ENCODE data around the gene ZNF180. TPM values are rescaled to one million over a fixed set of nuclear protein-coding genes. Genes with fewer than 3 reads are reported as not detected.

Gene ZNF180
- total and polyA plus RNA-seq, 2 donors (not counting 1 experiment from before 2014, with no cell fraction given) = 4.4 to 16.1 TPM

DNA sequence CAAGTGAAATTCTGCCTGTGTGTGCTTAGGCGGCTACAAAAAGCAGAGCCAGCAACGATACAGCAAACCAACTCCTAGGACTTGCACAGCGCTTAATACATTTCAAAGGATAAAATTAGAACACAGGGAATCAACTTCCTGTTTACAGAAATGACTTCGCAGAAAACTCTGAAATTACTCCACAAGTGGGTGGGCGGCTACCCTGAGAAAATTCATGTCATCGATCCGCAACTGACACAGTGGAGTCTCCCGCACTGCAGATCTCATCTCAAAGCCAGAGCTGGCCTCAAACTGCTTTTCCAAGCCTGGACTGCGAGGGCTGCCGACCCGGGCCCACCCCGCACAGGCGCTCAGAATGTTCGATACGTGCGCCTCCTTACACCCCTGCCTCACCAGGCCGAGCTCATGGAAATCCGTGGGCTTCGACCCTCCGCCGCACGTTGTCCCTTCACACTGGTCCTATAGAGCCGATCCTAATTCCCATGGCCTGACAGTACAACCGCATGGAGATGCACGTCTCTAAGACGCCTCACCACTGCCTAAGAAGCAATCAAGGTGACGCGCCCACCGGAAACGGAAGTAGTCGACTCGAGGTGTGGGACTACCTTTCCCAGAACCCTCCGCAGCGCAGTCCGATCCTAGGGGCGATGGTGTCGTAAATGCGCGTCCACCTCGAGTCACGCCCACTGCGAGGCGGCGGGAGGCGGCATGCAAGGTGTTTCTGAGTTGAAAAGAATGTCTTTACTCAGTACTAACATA is 52.2 kb downstream of the ZNF180 start, which contains the start of gene ZNF229:
ZNF229 (minus strand) TSS at position 557 of the 759 bp plus-strand sequence. CDS start 5,625 bp downstream, outside the sequence.
- ATAC-seq (ENCODE audit: low read depth) (peak; percentile 99), DNase-seq (peak; percentile 88)
- 12% methylated on average over 35 of the region's 45 CpGs for WGBS (ENCODE audit: insufficient coverage)
- Mint-ChIP-seq H3K4me3 (peak within 1 kb of the TSS; percentile 94), H3K4me1 (peaks cover 15% of the 10 kb centered on the region), H3K9me3 (ENCODE audit: insufficient read depth) (peaks cover 37% of the 10 kb centered on the region), H3K27ac (peak within 1 kb of the TSS; percentile 71), H3K27me3 (peaks cover 19% of the 10 kb centered on the region)
- peak within 1 kb of the TSS; percentile 85 for H3K4me2 ChIP-seq (replicated peaks; ENCODE audit: low read depth, low read length, poor library complexity, severe bottlenecking)
- peak within 1 kb of the TSS; percentile 90 for H2AFZ ChIP-seq (ENCODE audit: insufficient read depth, low read depth, low read length, poor library complexity, severe bottlenecking)
- H3K27ac ChIP-seq (ENCODE audit: low read length in 2 of 2) = no peak within 1 kb of the TSS
- CTCF ChIA-PET = no interaction called here
- H3K36me3 ChIP-seq (replicated peaks in 1 of 2; ENCODE audit: control extremely low read depth in 1 of 2, control insufficient read depth in 1 of 2, extremely low read depth in 1 of 2, insufficient read depth in 2 of 2, low read length in 1 of 2) = peaks cover 0 to 8% of the 10 kb centered on the region in 2 experiments
- H3K79me2 ChIP-seq (ENCODE audit: control insufficient read depth, insufficient read depth, low read length) = peaks cover 3% of the 10 kb centered on the region
- H3K4me3 ChIP-seq (ENCODE audit: control extremely low read depth in 1 of 5, extremely low read depth in 1 of 5, insufficient read depth in 1 of 5, low read depth in 2 of 5, low read length in 4 of 5) = peak within 1 kb of the TSS; percentile 24 to 69 (median 68)
- peaks cover 2 to 63% (median 55%) of the 10 kb centered on the region in 3 donors for H3K9me3 ChIP-seq (ENCODE audit: control extremely low read depth in 1 of 3, control insufficient read depth in 2 of 3, insufficient read depth in 1 of 3, low read length in 2 of 3)
- peaks cover 8 to 9% of the 10 kb centered on the region in 2 donors for H3K4me1 ChIP-seq (ENCODE audit: control insufficient read depth in 2 of 2, insufficient read depth in 2 of 2, low read length in 2 of 2)
- no peaks in the 10 kb centered on the region for H4K20me1 ChIP-seq (ENCODE audit: control insufficient read depth, insufficient read depth, low read length, poor library complexity, severe bottlenecking)
- H3K9ac ChIP-seq (ENCODE audit: low read length) = peak within 1 kb of the TSS; percentile 74
- POLR2A ChIA-PET = no interaction called here
- peaks cover 0 to 13% (median 1%) of the 10 kb centered on the region in 4 experiments for H3K27me3 ChIP-seq (replicated peaks in 1 of 4; ENCODE audit: control extremely low read depth in 1 of 4, control insufficient read depth in 3 of 4, insufficient read depth in 4 of 4, low read length in 3 of 4)
- intact Hi-C loops (cut with micrococcal nuclease) = loop anchor here (1.0 to 2.0 kb wide), 4 partner anchors 47 to 335 kb away; partner anchors contain the start of genes ZNF180, ZNF225, ZNF226 and ZNF285
- TF ChIP-seq EZH2 (IDR thresholded peaks at IDR 0.05; ENCODE audit: borderline replicate concordance, insufficient read depth, low read depth, low read length, poor library complexity, severe bottlenecking) = no peak
- TF ChIP-seq, protein P1, sequence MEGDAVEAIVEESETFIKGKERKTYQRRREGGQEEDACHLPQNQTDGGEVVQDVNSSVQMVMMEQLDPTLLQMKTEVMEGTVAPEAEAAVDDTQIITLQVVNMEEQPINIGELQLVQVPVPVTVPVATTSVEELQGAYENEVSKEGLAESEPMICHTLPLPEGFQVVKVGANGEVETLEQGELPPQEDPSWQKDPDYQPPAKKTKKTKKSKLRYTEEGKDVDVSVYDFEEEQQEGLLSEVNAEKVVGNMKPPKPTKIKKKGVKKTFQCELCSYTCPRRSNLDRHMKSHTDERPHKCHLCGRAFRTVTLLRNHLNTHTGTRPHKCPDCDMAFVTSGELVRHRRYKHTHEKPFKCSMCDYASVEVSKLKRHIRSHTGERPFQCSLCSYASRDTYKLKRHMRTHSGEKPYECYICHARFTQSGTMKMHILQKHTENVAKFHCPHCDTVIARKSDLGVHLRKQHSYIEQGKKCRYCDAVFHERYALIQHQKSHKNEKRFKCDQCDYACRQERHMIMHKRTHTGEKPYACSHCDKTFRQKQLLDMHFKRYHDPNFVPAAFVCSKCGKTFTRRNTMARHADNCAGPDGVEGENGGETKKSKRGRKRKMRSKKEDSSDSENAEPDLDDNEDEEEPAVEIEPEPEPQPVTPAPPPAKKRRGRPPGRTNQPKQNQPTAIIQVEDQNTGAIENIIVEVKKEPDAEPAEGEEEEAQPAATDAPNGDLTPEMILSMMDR (IDR thresholded peaks at IDR 0.05) = no peak

DNA sequence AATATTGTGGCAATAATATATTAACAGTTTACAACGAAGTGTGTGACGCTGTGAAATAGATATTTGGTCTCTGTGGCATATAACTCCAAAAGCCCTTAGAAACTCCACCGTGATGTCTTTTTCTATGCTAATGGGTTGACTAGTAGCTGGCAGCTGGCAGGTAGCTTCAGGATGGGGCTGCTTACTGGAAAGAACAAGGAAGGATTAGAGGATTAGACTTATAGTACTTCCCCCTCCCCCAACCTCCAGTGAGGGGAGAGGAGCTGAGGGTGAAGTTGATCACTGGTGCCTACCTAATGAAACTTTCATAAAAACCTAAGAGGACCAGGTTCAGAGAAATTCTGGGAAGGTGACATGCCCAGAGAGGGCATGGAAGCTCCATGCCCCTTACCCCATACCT is 61.9 kb downstream of the ZNF180 start:
- Mint-ChIP-seq H3K4me3 (no peak overlapping the region), H3K27ac (no peak overlapping the region), H3K9me3 (ENCODE audit: insufficient read depth) (peaks cover 22% of the 10 kb centered on the region), H3K27me3 (no peaks in the 10 kb centered on the region), H3K4me1 (no peaks in the 10 kb centered on the region)
- no peak overlapping the region for H2AFZ ChIP-seq (ENCODE audit: insufficient read depth, low read depth, low read length, poor library complexity, severe bottlenecking)
- no peak overlapping the region for H3K9ac ChIP-seq (ENCODE audit: low read length)
- ATAC-seq (ENCODE audit: low read depth) = no peak
- H3K4me3 ChIP-seq (ENCODE audit: control extremely low read depth in 1 of 5, extremely low read depth in 1 of 5, insufficient read depth in 1 of 5, low read depth in 2 of 5, low read length in 4 of 5) = no peak overlapping the region
- no peaks in the 10 kb centered on the region for H3K79me2 ChIP-seq (ENCODE audit: control insufficient read depth, insufficient read depth, low read length)
- CTCF ChIA-PET = no interaction called here
- H3K4me2 ChIP-seq (replicated peaks; ENCODE audit: low read depth, low read length, poor library complexity, severe bottlenecking) = no peak overlapping the region
- intact Hi-C loops (cut with micrococcal nuclease) = no loop called here
- POLR2A ChIA-PET = no interaction called here
- no peaks in the 10 kb centered on the region for H3K27me3 ChIP-seq (replicated peaks in 1 of 4; ENCODE audit: control extremely low read depth in 1 of 4, control insufficient read depth in 3 of 4, insufficient read depth in 4 of 4, low read length in 3 of 4)
- no CpG with 5 or more reads among the region's 3 CpGs for WGBS (ENCODE audit: insufficient coverage)
- no peaks in the 10 kb centered on the region for H4K20me1 ChIP-seq (ENCODE audit: control insufficient read depth, insufficient read depth, low read length, poor library complexity, severe bottlenecking)
- no peaks in the 10 kb centered on the region for H3K4me1 ChIP-seq (ENCODE audit: control insufficient read depth in 2 of 2, insufficient read depth in 2 of 2, low read length in 2 of 2)
- no peak for DNase-seq
- TF ChIP-seq, protein P1 (IDR thresholded peaks at IDR 0.05) = no peak
- TF ChIP-seq EZH2 (IDR thresholded peaks at IDR 0.05; ENCODE audit: borderline replicate concordance, insufficient read depth, low read depth, low read length, poor library complexity, severe bottlenecking) = no peak
- no peak overlapping the region for H3K27ac ChIP-seq (ENCODE audit: low read length in 2 of 2)
- peaks cover 6 to 38% (median 34%) of the 10 kb centered on the region in 3 donors for H3K9me3 ChIP-seq (ENCODE audit: control extremely low read depth in 1 of 3, control insufficient read depth in 2 of 3, insufficient read depth in 1 of 3, low read length in 2 of 3)
- peaks cover 2 to 6% of the 10 kb centered on the region in 2 experiments for H3K36me3 ChIP-seq (replicated peaks in 1 of 2; ENCODE audit: control extremely low read depth in 1 of 2, control insufficient read depth in 1 of 2, extremely low read depth in 1 of 2, insufficient read depth in 2 of 2, low read length in 1 of 2)

All from B cell (primary cell).